HG03280 (cell line): ENCODE data around the gene SLC41A3.
"Not testable (repeated sequence)": the region's sequence is repeated elsewhere in the genome, so short reads cannot be mapped to it uniquely, and the experiment has no call there.

ENCODE experiments used
- ATAC-seq: cut with Tn5 transposase; IDR thresholded peaks from one replicate; pipeline ENCODE4 v1.9.1; 2021; ENCODE audit warnings: mild to moderate bottlenecking, moderate library complexity; ENCODE audit not compliant: unreplicated experiment

The SLC41A3 gene

GRCh38 chr3:125960066-125960424 is 123.9 kb downstream of the SLC41A3 start:
- no peak for ATAC-seq

- no peak for ATAC-seq
Measured at GRCh38 chr3:125959317-125960065, 124.4 kb downstream of the SLC41A3 start.

DNA sequence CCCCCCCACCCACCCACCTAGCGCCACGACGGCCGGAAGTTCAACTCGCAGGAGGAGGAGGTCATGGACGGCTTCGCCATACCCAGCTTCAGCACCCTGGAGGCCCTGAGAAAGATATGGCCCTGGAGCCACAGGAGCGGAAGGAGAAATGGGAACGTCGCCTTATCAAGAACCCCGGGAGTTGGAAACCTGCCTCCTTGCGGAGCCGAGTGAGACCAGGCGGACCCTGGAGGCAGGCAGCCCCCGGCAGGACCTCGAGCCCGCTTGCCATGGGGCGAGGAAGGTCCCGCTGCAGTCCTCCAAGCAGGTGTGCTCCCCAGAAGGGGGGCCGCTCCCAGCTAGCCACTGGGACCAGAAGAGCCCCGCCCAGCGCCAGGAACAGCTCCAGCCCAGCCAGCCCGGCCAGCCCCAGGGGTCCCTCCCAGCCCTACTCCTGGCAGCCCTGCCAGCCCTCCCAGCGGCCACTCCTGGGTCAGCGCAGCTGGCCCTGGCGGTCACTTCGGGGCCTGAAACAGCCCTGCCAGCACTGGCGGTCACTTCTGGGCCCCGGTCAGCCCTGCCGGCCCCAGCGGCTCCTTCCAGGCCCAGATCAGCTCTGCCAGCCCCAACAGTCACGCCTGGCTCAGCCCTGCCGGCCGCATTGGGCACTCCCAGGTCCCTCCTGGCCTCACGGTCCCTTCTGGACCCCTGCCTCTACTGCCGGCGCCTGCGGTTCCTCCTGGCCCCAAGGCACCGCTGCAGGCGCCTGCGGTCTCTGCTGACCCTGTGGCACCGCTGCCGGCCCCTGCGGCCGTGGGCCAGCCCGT is 125.2 kb downstream of the SLC41A3 start:
- no peak for ATAC-seq

GRCh38 chr3:125957674-125958510 is 126.0 kb downstream of the SLC41A3 start:
- no peak for ATAC-seq

GRCh38 chr3:125957020-125957419 is 126.9 kb downstream of the SLC41A3 start:
- not testable (repeated sequence) for ATAC-seq
